OCI-LY3 (cell line): ENCODE measurements around the gene TOP1.
A peak's percentile ranks its signal among the peaks of the same experiment; 100 is the strongest.

Experiments
- H2AFZ ChIP-seq: fragments of 200-600, 300-600 bp; shearing (Covaris generic); 2 replicates; pipeline ENCODE4 v1.6.0; 2014; ENCODE audit warnings: antibody characterized with exemption, low read depth, low read length
- H3K27ac ChIP-seq: fragments of 200-600, 300-600 bp; sonication (generic); 2 replicates; pipeline ENCODE4 v1.5.1; 2014; ENCODE audit warnings: mild to moderate bottlenecking, low read length, moderate library complexity, mixed read lengths
- H3K27me3 ChIP-seq: fragments of 200-600, 300-600 bp; sonication (generic); 2 replicates; pipeline ENCODE4 v1.6.1; 2014; ENCODE audit warnings: low read depth, low read length, mixed read lengths
- H3K36me3 ChIP-seq: fragments of 200-600, 300-600 bp; sonication (generic); replicated peaks from 2 replicates; pipeline ENCODE3; 2014; ENCODE audit warnings: low read depth, low read length, mixed read lengths
- H3K4me1 ChIP-seq: fragments of 300-600, 200-600 bp; sonication (generic); 2 replicates; pipeline ENCODE4 v1.6.1; 2014; ENCODE audit warnings: low read length, mixed read lengths
- H3K4me2 ChIP-seq: fragments of 200-600, 300-600 bp; sonication (generic); 2 replicates; pipeline ENCODE4 v1.6.1; 2014; ENCODE audit warnings: low read length, mixed read lengths
- H3K4me3 ChIP-seq: fragments of 300-600, 200-600 bp; sonication (generic); 2 replicates; pipeline ENCODE4 v1.5.1; 2014; ENCODE audit warnings: antibody characterized with exemption, mild to moderate bottlenecking, low read length, moderate library complexity
- H3K79me2 ChIP-seq: fragments of 300-600, 200-600 bp; shearing (Covaris generic); 2 replicates; pipeline ENCODE4 v1.6.1; 2014; ENCODE audit warnings: mild to moderate bottlenecking, low read length, mixed read lengths
- H3K9ac ChIP-seq: fragments of 300-600, 200-600 bp; shearing (Covaris generic); 2 replicates; pipeline ENCODE4 v1.6.0; 2014; ENCODE audit warnings: mild to moderate bottlenecking, low read length, moderate library complexity
- H3K9me3 ChIP-seq: fragments of 200-600, 300-600 bp; shearing (Covaris generic); 2 replicates; pipeline ENCODE4 v1.6.1; 2014; ENCODE audit warnings: low read length, mixed read lengths; ENCODE audit not compliant: insufficient read depth
- H4K20me1 ChIP-seq: fragments of 200-600, 300-600 bp; sonication (generic); 2 replicates; pipeline ENCODE4 v1.6.1; 2016; ENCODE audit warnings: low read length, mixed read lengths; ENCODE audit not compliant: insufficient read depth
- CTCF ChIP-seq: fragments of 200-600, 300-600 bp; sonication (generic); IDR thresholded peaks from 2 replicates; pipeline ENCODE4 v1.5.1; 2014; ENCODE audit warnings: antibody characterized with exemption, low read length, low read depth
- EZH2phosphoT487 ChIP-seq: fragments of 200-600 bp; shearing (Covaris generic); IDR thresholded peaks from 2 replicates; pipeline ENCODE4 v1.6.1; 2018; ENCODE audit warnings: antibody characterized with exemption, mixed run types, low read depth

Gene TOP1

GRCh38 chr20:41054070-41054846, 25.6 kb downstream of the TOP1 start:
- Histone ChIP-seq H3K4me2 (no peak overlapping the region), H3K4me1 (peaks cover 63% of the 10 kb centered on the region), H3K9me3 (peaks cover 8% of the 10 kb centered on the region), H3K27ac (peak overlapping the region; percentile 4; the same call in 1 of the 2 replicates), H3K4me3 (no peak overlapping the region), H3K27me3 (no peaks in the 10 kb centered on the region), H2AFZ (no peak overlapping the region), H4K20me1 (peaks cover 61% of the 10 kb centered on the region), H3K9ac (no peak overlapping the region), H3K79me2 (peaks cover 99% of the 10 kb centered on the region), H3K36me3 (peaks cover 67% of the 10 kb centered on the region)
- no peak for TF ChIP-seq CTCF
- no peak for TF ChIP-seq EZH2phosphoT487

GRCh38 chr20:41054847-41055230, 26.2 kb downstream of the TOP1 start:
- Histone ChIP-seq H3K4me2 (no peak overlapping the region), H3K9ac (no peak overlapping the region), H4K20me1 (peaks cover 66% of the 10 kb centered on the region), H3K79me2 (peaks cover 99% of the 10 kb centered on the region), H3K36me3 (peaks cover 72% of the 10 kb centered on the region), H3K4me1 (peaks cover 57% of the 10 kb centered on the region), H3K27ac (no peak overlapping the region), H3K4me3 (no peak overlapping the region), H3K27me3 (no peaks in the 10 kb centered on the region), H3K9me3 (peaks cover 8% of the 10 kb centered on the region), H2AFZ (no peak overlapping the region)
- TF ChIP-seq CTCF (no peak), EZH2phosphoT487 (no peak)

GRCh38 chr20:41055679-41056078, 27.1 kb downstream of the TOP1 start:
- peaks cover 80% of the 10 kb centered on the region for H3K36me3 ChIP-seq
- peaks cover 8% of the 10 kb centered on the region for H3K9me3 ChIP-seq
- H3K4me1 ChIP-seq: peaks cover 49% of the 10 kb centered on the region
- H3K4me2 ChIP-seq: no peak overlapping the region; the same call in 1 of the 2 replicates
- H2AFZ ChIP-seq: no peak overlapping the region
- H3K27ac ChIP-seq: peak overlapping the region; percentile 1; the same call in 1 of the 2 replicates
- H3K9ac ChIP-seq: no peak overlapping the region
- peaks cover 99% of the 10 kb centered on the region for H3K79me2 ChIP-seq
- H3K27me3 ChIP-seq: no peaks in the 10 kb centered on the region
- TF ChIP-seq EZH2phosphoT487 (no peak), CTCF (no peak)
- peaks cover 74% of the 10 kb centered on the region for H4K20me1 ChIP-seq
- H3K4me3 ChIP-seq: no peak overlapping the region

- no peak overlapping the region for H3K9ac ChIP-seq
Measured at GRCh38 chr20:41057999-41058673, 29.5 kb downstream of the TOP1 start.

More at GRCh38 chr20:41057999-41058673, 29.5 kb downstream of the TOP1 start:
- Histone ChIP-seq H4K20me1 (peaks cover 64% of the 10 kb centered on the region), H3K4me2 (no peak overlapping the region), H3K4me1 (peaks cover 31% of the 10 kb centered on the region), H3K79me2 (peaks cover 99% of the 10 kb centered on the region), H3K9me3 (peaks cover 8% of the 10 kb centered on the region), H3K4me3 (no peak overlapping the region), H3K27ac (no peak overlapping the region), H3K27me3 (no peaks in the 10 kb centered on the region), H2AFZ (no peak overlapping the region), H3K36me3 (peaks cover 86% of the 10 kb centered on the region)
- no peak for TF ChIP-seq EZH2phosphoT487
- TF ChIP-seq CTCF: no peak
